ENCODE data around the gene TRAPPC4.

DNA sequence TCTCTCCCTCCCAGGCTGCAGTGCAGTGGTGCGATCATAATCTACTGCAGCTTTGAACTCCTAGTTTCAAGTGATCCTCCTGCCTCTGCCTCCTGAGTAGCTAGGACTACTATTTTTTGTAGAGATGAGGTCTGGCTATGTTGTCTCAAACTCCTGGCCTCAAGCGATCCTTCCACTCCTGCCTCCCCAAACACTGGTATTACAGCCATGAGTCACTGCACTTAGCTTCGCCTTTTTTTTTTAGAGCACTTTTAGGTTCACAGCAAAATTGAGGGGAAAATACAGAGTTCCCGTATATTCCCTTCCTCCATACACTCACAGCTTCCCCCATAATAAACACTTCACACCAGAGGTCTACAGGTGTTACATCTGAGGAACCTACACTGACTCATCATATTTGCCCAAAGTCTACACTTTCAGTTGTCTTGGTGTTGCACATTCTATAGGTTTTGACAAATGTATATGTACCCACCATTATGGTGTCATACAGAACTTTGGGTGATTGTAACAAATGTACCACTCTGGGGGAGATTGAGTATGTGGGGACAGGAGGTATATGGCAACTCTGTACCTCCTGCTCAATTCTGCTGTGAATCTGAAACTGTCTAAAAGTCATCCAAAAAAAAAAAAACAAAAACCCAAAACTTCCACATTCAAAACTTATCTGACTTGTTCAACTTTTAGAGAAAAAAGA lies 23.4 kb downstream of the TRAPPC4 start:
- TF ChIP-seq, protein P1, sequence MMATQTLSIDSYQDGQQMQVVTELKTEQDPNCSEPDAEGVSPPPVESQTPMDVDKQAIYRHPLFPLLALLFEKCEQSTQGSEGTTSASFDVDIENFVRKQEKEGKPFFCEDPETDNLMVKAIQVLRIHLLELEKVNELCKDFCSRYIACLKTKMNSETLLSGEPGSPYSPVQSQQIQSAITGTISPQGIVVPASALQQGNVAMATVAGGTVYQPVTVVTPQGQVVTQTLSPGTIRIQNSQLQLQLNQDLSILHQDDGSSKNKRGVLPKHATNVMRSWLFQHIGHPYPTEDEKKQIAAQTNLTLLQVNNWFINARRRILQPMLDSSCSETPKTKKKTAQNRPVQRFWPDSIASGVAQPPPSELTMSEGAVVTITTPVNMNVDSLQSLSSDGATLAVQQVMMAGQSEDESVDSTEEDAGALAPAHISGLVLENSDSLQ (IDR thresholded peaks at IDR 0.05), result no peak
- TF ChIP-seq TARDBP (IDR thresholded peaks at IDR 0.05), result no peak
- TF ChIP-seq FOXM1 (IDR thresholded peaks at IDR 0.05; ENCODE audit: borderline replicate concordance), result no peak
